HG02981 (cell line): Measurements from ENCODE around the gene GBP2.

ENCODE experiments used
- ATAC-seq: cut with Tn5 transposase; IDR thresholded peaks from one replicate; pipeline ENCODE4 v1.9.1; 2021; ENCODE audit warnings: mild to moderate bottlenecking, moderate library complexity; ENCODE audit not compliant: unreplicated experiment

The GBP2 gene, protein sequence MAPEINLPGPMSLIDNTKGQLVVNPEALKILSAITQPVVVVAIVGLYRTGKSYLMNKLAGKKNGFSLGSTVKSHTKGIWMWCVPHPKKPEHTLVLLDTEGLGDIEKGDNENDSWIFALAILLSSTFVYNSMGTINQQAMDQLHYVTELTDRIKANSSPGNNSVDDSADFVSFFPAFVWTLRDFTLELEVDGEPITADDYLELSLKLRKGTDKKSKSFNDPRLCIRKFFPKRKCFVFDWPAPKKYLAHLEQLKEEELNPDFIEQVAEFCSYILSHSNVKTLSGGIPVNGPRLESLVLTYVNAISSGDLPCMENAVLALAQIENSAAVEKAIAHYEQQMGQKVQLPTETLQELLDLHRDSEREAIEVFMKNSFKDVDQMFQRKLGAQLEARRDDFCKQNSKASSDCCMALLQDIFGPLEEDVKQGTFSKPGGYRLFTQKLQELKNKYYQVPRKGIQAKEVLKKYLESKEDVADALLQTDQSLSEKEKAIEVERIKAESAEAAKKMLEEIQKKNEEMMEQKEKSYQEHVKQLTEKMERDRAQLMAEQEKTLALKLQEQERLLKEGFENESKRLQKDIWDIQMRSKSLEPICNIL

DNA sequence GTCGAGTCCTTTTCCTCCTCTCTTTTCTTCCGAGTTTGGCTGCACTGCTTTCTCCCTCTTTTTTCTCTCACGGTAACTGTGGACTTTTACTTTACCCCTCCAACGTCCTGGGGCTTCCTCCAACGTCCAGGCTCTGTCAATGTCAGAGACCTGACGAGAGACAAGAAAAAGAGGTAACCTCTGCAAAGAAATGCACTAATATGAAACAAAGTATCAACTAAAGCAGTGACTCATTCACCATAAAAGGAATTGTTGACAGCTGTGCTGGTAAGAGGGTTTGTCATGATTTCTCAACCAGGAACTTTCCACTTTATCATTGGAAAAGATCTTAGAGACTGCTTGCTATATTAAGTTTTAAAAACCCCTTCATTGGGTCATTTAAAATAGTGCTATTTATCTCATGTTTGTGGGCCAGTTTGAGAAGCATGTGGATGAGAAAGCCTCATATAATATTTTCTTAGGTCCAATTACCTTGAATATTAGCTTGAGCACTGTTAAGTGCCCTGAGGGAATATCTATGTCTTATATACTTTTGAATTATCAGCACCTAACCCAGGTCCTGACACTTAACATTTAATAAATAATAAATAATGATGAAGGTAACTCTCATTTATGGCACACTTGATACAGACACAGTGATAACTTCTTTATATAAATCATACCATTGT is at the start of gene GBP2:
TSS of gene GBP2 (minus strand) at position 202 of the 668 bp plus-strand sequence. CDS start 4,148 bp downstream, outside the sequence.
- peak; percentile 61 for ATAC-seq

DNA sequence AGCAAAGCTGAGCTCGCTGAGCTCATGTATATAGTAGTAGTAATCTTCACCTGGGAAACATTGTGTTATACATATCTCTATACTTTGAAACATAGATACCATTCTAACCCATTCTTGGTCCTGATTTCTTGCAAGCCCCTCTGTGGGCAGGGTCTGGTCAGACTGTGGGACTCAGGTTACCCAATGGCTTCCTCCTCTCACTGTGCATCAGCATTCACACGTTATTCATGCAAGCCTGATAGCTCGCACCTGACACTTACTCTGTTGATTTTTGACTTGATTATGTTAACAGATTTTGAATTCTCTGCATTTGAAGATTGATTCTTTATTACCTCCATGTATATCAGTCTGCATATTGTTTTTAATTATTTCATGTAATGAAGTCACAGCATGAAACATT is 48.6 kb upstream of the GBP2 start:
- no peak for ATAC-seq

DNA sequence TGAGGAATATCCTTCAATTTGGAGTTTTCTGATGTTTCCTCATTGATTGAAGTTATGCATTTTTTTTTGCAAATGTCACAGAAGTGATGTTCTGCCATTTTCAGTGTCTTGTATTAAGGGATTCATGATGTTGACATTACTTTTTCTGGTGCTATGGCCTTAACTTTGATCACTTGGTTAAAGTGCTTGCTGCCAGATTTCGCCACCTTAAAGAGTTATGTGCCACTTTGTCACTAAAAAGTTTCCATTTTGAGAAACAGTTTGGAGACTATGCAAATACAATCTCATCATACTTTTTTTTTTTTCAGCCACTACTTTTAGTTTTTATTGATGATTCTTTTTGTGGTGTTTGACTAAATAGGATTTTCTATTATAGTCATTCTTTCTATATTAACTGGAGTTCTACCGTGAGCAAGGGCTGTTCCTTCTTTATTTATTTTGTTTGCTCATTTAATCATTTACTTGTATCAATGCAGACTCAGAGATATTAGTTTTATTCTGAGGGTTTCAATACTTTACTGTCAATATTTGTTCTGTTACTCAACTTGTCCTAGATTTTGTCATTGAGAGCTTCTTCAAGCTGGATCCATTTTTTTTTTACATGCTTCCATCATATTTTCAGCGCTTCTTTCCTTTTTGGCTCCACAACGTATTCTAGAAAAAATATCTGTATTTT is 46.7 kb upstream of the GBP2 start:
- no peak for ATAC-seq

DNA sequence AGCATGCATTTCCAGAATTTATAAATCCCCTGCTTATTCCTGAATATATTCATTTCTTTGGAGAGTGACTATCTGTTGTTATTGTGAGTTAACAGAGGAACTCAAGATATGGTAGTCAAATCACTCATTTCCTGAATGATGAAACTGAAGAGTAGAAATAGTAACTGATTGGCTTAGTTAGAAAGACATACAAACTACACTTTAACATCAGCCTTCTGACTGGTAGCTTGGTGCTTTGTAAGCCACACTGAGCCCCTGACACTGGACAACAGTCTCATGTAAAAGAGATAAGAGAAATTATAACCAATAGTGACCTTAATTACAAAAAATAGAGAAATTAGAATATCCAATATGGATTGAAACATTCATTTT is 45.1 kb upstream of the GBP2 start:
- ATAC-seq = no peak

DNA sequence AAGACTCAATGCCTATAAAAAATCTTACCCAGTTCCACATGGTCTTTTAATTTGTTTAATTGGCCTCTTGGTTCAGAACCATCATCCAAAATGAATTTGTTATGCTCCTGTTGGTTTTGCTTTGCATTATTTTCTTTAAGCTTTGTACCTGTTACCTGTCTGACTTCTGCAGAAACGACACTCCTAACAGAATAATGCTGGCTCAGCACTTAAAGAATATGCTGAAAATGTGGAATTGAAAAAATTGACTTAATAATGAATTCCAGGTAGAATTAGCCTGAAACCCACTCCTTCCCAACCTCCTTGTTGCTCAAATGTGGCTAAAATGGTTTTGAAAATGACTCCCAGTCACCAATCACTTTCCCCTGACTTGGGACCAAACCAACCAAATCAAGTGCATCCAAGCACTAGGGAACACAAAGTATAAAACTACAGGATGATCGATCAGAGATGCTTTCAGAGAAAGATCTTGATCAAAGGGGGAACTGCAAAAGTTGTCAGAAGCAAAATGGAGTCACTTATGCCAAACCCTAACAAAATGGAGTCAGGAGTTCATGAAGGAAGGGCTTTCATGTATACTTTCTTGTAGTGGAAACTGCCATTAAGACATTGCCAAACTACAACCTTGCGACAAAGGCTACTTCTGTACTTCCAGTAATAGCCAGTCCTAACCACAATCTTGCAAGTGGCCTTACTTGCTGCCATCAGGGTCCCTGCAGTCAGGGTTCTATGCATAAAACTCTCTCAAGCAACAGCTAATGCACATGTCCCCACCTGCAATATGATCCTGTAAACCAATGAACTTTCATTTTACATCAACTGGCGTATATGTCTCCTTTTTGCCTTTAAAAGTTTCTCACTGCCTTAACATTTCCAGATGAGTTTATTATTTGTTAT is 44.5 kb upstream of the GBP2 start:
- no peak for ATAC-seq

DNA sequence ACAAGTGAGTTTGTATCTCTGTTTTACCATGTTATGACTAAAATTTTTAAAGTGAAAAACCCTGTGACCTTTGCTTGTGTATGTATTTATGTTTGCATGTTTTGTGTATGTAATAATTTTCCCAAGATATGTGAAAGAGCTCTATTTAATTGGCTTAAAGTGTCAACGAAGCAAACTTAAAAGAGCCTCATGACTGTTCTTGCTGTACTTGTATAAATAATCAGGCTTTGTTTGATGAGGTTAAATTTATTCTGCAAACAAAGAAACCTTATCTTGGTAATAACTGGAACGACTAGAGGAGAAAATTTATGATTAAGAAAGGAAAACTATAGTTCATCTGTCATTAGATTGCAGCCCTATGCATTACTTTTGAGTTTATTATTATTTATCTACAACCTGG is 43.3 kb upstream of the GBP2 start:
- no peak for ATAC-seq

DNA sequence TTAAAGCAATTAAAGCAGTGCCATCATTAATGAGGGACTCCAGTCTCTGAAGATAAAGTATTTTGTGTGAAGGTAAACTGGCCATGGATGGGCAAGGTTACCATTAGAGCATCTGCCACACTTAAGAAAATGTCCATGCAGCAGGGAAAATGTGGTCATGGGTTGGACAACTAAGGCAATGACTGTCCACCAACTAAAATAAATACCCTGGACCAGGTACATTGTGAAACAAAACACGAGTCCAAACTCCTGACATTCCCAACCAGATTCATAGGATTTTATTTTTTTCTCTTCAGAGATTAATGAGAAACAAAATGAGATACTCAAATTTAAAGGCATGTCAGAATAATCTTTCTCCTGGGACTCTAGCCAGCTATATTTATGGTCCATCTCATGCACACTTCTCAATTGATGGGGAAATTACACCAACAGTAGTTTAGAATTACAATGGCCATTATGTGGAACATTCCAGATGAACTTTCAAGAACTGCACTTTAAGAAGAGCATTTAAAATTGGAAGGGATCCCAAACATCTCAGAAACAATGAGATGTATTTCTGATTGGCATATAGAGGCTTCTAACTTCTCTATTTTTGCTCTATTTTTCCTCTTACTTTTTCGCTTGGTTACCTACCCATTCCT is 41.8 kb upstream of the GBP2 start:
- no peak for ATAC-seq

DNA sequence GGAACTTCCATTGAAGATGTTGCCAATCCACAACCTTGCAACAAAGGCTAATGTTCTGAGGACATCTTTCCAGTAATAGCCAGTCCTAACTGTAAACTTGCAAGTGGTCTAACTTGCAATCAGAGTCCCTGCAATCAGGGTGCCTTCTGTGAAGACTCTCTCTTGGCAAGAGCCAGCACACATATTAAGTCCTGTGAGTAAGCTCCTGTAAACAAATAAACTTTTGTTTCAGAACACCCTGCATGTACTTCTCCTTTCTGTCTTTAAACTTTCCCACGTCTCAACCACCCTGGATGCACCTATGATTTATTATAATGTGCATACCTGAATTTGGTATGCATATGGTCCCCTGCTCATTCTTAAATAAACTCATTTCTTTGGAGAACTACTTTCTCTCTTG is 40.8 kb upstream of the GBP2 start:
- ATAC-seq = no peak

DNA sequence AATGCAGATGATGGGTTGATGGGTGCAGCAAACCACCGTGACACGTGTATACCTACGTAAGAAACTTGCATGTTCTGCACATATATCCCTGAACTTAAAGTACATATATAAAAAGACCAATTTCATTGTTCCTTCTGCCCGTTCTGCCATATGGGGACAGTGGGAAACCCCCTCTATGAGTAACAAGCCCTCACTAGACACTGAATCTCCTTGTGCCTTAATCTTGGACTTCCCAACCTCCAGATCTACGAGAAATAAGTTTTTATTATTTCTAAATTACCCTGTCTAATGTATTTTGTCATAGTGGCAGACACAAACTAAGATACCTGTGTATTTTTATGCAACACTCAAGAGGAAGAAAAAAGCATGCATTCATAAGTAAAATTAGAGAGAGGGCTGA is 39.9 kb upstream of the GBP2 start:
- no peak for ATAC-seq

DNA sequence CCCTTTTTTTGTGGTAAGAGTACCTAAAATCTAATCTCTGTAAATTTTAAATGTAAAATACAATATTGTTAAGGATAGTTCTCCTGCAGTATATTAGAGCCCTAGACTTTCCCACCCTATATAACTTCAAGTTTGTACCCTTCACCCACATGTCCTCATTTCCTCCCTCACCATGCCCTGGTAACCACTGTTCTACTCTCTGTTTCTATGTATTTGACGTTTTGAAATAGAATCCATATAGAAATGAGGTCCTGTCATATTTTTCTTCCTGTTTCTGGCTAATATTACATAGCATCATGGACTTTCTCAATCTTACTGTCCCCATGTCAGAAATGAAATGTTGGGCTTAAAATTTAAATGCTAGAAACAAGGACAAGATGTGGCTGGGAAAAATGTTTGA is 25.1 kb upstream of the GBP2 start:
- no peak for ATAC-seq

DNA sequence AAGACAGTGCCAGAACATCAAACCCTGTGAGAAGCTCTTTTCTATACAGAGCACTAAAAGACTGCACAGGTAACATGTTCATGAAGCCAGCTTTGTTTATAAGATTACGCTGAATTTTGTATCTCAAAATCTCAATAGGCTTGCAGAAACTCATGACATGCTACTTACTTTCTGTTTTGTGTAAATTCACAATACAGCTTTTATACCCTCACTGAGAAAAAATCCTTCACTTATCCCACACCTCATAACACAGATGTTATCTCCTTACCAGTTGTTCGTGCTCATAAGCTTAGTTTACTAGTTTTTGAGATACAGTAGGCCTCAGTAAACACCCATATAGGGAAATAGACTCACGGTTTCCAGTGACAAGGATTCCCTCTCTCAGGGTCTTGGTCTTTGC is 24.1 kb upstream of the GBP2 start:
- no peak for ATAC-seq

DNA sequence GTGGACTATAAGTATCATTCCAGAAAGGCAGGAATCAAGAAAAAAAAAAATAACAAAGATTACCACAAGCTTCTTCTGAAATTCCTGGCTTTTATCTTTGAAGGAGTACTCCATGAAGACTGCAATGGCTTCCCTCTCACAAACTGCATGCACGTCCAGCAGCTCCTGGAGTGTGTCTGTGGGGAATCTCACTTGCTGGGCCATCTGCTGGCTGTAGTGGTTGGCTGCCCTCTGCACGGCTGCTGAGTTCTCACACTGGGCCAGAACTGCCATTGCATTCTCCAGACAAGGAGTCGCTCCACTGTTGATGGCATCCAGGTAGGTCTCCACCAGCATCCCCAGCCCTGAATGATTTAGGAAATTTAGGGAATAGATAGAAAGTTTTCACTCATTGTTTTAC is 23.3 kb upstream of the GBP2 start:
- no peak for ATAC-seq

DNA sequence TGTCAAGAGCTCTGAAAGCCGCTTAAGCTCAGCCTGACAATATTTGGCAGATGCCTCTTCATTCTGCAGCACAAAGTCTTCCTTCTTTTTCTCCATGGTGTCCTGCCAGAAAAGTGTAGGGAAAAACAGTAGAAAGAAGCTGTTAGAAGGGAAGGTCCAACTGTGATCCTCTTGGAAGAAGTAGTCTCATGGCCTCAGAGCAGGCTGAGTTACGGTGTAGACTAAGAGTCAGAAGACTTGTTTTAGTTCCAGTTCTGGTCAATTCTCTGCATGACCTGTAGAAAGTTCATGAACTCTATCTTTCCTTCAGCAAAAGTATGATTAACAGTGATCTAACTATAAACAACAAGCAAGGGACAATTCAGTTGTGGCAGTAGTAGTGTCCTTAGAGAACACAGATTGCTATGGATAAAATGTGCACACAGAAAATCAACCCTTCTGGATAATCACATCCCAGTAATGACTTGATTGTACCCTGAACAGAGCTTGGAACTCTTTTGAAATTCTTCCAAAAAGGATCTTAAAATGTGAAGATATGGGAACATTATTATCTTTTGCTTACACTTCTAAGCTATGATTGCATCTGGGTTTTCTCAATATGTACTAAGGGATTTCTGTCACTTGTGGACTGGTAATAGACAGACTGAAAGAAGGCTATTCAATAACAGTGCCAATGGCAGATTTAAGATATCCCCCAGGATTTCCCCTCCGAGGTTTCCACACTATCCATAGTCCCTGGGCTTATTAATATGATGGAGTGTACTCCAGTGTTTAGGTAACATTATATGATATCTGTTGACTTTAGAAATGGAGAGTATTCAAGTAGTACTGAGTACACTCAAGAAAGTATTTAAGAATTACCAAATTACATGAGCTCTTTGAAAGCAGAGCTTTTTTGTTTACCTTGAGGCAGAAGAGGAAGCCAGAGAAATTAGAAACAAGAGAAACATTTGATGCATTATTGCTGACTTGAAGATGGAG is 22.1 kb upstream of the GBP2 start:
- ATAC-seq = no peak

DNA sequence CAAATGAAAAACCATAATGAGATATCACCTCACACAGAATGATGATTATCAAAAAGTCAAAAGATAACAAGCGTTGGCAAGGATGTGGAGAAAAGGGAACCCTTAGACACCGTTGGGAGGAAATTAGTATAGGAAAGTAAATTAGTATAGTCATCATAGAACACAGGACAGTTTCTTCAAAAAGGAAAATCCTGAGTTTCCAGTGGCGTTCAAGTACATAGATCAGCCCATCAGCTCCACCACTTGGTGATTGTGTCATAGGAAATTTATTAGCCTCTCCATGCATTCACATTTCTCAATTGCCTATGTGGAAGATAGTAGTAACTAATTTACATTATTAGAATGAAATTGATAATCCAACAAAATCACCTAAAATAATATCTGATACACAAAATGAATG is 20.8 kb upstream of the GBP2 start:
- no peak for ATAC-seq

DNA sequence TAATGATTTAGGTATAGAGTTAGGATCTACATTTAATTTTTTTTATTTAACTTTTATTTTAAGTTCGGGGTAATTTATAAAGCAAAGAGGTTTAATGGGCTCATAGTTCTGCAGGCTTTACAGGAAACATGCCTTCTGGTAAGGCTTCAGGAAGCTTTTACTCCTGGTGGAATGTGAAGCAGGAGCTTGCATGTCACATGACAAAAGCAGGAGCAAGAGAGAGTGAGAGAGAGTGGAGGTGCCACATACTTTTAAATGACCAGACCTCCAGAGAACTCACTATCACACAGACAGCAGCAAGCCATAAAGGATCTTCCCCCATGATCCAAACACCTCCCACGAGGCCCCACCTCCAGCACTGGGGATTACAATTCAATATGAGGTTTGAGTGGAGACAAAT is 17.6 kb upstream of the GBP2 start:
- ATAC-seq = no peak

DNA sequence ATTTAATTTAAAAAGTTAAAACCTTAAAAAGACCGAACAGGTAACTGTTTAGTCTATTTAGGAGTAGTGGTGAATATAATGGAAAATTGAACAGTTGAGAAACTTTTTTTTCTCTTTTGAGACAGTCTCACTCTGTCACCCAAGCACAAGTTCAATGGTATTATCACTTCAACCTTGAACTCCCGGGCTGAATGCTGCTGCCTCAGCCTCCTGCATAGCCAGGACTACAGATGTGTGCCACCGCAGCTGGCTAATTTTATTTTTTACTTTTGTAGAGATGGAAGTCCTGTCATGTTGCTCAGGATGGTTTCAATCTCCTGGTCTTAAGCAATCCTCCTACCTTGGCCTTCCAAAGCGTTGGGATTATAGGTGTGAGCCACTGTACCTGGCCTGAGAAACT is 16.2 kb upstream of the GBP2 start:
- no peak for ATAC-seq

DNA sequence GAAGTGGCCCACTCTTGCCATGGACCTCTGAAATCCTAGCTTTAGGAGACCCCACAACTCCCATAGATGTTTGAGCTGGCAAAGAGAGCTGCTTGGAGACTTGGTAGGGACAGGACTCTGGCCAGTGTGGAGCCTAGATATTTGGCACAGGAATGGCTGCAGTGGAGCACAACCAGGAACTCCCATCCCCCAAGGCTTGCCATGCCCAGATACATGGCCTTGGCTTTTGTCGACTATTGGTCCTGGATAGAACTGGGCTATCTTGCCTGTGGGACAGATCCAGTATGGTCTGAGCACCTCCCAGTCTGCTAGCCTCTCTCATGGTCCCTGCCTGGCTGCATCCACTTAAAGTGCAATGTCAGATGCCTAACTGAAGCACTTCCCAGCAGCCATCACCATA is 7.8 kb upstream of the GBP2 start:
- ATAC-seq = no peak

DNA sequence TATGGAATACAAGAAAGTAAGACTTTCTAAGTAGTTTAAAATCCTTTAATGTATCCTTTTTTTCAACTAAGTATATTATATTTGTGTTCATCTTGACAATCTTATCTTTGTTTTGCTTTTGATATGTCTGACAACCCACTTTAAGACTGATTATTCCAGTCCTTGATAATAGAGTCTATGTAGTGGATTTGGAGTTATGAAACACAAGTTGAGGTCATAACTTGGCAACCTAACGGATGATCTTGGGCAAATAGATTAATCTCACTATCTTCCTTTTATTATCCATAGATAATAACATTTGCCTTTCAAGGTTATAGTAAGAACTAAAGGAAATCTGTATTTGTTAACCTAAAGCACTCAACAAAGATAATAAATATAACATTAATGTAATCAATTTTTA is 4.8 kb upstream of the GBP2 start:
- no peak for ATAC-seq

DNA sequence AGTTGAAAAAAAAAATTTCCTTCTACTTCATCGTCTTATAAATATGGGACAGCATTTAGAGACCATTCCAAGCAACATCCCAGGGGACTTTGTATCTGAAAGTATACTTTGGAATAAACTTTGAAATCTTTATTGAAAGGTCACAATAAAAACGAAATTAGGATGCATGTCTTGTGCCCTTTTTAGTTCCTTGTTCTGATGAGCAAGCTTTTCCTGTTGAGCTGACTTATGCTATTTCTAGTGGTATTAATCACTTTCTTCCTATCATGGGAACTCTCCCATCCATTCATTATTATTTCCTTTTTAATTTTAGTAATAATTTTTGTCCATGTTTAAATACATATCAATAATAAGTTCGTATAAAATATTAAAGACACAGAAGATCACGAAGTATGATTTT is 4.0 kb upstream of the GBP2 start:
- ATAC-seq = no peak
